ENCODE results near the gene DHRS11.

- TF ChIP-seq EZH2 (IDR thresholded peaks at IDR 0.05; ENCODE audit: insufficient read depth, poor library complexity, severe bottlenecking), result no peak
- TF ChIP-seq EZH2phosphoT487 (IDR thresholded peaks at IDR 0.05; ENCODE audit: insufficient read depth, low read depth), result no peak
Observed at GRCh38 chr17:36591434-36592315, at the start of gene DHRS11.

Measured in GM23248 (cell line).